Suprapubic skin (tissue), 3 donors: Measurements from ENCODE around the gene CRB2.

Source experiments
- POLR2AphosphoS5 ChIP-seq, 3 donors: sonication (generic); formaldehyde crosslinking; IDR thresholded peaks; one replicate each; pipeline ENCODE4 v1.6.1; 2017; ENCODE audit warnings: antibody characterized with exemption in 3 of 3
- TF ChIP-seq, protein P1 (sequence below), 2 donors: fragments of 200-600 bp in 1 of 2; fragments of 450-650 bp in 1 of 2; sonication (generic) in 1 of 2; IDR thresholded peaks; one replicate each; pipeline ENCODE4 v1.5.1; 2016 to 2019; ENCODE audit warnings: antibody characterized with exemption in 2 of 2, mild to moderate bottlenecking in 1 of 2, moderate library complexity in 1 of 2

DNA sequence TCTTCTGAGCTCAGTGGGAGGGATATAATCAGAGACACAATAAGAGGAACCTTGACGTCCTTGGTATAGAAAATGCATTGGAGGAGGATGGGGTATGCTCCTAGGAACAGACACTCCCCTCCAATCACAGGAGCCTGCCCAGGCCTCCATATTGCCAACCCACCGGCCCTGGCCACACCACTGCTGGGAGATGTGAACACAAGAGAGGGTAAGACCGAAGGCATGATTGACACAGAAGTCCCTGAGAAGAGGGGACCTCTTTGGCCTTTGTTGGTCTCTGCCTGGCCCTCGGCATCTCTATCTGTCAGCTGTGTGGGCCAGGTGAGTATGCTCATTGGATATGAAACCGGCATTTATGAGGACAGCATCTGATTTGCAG is 62.0 kb downstream of the CRB2 start:
- TF ChIP-seq, protein P1, sequence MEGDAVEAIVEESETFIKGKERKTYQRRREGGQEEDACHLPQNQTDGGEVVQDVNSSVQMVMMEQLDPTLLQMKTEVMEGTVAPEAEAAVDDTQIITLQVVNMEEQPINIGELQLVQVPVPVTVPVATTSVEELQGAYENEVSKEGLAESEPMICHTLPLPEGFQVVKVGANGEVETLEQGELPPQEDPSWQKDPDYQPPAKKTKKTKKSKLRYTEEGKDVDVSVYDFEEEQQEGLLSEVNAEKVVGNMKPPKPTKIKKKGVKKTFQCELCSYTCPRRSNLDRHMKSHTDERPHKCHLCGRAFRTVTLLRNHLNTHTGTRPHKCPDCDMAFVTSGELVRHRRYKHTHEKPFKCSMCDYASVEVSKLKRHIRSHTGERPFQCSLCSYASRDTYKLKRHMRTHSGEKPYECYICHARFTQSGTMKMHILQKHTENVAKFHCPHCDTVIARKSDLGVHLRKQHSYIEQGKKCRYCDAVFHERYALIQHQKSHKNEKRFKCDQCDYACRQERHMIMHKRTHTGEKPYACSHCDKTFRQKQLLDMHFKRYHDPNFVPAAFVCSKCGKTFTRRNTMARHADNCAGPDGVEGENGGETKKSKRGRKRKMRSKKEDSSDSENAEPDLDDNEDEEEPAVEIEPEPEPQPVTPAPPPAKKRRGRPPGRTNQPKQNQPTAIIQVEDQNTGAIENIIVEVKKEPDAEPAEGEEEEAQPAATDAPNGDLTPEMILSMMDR (IDR thresholded peaks at IDR 0.05) = no peak
- no peak for TF ChIP-seq POLR2AphosphoS5 (IDR thresholded peaks at IDR 0.05)
